ENCODE results near the gene RBM38.

RBM38 gene

DNA sequence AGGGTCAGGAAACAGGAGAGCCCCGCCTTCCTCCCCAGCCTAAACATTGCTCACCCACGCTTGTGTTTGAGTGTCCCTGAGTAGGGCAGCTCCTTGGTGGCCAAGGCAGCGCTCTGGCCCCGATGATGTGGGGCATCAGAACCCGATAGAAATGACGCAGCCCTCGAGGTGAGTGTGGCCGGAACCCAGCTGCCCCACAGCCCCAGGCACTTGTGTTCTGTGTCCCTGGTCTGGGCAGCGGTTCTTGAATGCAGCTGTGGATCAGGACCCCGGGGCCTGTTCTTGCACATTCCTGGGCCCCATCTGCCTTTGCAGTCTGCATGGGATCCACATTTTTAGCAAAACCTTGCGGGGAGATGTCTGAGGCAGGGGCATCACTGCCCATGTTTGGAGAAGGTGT is 12.8 kb downstream of the RBM38 start:
- no peak for DNase-seq (ENCODE audit: low spot score)

DNA sequence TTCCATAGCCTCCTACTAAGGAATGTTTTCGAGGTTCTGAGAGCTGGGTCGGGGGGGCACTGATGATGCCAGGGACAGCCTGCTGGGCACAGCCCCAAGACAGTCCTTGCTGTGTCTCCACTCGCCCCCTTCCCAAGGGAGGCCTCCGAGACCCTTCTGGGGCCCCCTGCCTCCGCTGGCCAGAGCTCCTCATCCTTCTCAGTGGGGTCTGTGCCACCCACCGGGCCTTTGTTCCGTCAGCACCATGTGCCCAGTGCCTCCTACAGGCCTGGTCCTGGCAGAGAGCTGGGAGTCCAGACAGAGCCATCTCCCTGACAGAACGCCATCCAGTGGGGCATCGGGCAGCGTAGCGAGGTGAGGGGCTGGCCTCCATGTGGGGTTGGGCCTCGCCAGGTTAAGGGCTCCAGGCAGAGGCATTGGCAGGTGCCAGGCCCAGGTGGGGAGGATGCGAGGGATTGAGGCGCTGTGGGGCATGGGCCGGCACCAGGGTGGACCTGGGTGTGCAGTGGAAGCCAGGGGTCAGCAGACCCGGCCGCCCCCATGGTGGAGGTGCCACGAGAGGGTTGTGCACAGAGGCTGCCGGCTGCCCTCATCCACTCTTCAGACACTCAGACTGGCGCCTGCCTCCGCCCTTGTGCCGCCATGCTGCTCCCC is 13.3 kb downstream of the RBM38 start:
- DNase-seq (ENCODE audit: low spot score): no peak

DNA sequence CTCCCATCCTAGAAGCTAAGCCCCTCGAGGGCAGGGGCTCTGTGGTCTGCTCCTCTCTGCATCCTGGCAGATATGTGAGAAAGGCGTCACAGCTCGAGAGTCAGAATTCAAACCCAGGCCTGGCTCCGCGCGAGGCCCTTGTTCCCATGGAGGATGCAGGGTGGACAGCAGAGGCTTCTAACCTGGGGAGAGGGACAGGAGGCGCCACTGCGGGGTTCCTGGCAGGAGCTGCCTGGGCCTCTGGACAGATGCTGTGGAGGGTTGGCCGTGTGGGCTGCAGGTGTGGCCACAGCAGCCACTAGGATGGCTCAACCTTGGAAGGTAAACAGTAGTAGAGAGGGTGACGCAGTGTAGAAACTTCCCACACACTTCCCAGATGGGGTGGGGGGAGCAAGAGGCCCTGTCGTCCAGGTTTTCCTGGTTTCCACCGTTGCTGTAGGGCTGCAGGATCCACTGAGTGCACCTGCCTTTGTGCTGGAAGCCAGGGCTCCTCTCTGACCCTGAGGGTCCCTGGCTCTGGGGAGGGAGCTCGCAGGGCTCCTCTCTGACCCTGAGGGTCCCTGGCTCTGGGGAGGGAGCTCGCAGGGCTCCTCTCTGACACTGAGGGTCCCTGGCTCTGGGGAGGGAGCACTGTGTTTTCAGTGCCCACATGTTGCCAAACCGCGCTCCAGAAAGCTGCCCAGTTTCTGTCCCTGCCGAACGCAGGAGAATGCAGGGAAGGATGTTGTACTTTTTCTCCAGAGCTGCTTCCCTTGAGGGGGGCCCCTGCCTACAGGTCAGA is 14.2 kb downstream of the RBM38 start:
- DNase-seq (ENCODE audit: low spot score): no peak

DNA sequence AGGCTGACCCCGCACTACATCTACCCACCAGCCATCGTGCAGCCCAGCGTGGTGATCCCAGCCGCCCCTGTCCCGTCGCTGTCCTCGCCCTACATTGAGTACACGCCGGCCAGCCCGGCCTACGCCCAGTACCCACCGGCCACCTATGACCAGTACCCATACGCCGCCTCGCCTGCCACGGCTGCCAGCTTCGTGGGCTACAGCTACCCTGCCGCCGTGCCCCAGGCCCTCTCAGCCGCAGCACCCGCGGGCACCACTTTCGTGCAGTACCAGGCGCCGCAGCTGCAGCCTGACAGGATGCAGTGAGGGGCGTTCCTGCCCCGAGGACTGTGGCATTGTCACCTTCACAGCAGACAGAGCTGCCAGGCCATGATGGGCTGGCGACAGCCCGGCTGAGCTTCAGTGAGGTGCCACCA is 16.4 kb downstream of the RBM38 start:
- no peak for DNase-seq (ENCODE audit: low spot score)

DNA sequence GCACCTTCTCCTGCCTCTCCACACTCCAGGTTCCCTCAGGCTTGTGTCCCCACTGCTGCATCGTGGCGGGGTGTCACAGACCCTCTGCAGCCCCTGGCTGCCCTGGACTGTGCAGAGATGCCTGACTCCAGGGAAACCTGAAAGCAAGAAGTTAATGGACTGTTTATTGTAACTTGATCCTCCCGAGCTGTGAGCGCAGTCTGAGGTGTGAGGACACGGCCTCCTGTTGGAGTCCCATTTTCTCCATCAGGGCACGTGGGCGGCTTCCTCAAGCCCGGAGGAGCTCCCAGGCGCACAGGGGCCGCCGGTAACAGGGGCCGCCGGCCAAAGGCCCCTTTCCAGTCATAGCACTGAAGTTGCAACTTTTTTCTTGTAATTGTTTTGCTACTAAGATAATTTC is 16.9 kb downstream of the RBM38 start:
- DNase-seq (ENCODE audit: low spot score): no peak

DNA sequence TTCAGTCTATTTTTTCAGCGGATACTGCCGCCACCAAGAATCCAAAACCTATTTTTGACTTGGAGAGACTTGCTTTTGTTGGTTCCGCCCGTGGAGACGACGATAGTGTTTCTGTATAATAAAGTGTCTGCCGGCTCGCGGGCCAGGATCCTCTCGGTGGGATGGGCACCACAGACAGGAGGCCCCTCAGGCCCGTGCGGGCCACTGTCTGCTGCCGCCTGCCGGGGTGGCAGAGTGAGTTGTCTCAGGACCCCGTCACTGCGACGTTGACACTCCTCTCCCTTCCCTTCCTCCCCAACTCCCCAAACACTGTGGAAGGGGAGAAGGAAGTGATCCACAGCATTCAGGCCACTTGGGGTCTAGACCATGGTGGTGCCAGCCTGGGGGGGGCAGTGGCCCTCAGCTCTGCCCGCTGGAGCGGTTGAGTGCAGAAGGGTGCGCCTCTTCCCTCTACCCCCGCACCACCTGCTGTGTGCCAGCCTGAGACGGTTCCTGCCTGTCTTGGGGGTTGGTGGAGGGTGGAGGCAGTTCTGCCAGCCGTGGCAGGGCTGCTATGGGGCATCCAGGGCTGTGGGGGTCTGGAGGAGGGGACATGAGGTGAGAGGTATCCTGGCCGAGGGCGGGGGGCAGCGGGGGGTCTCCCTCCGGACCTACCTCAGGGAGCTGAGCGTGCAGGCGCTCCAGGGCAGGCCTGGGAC is 17.5 kb downstream of the RBM38 start:
- no peak for DNase-seq (ENCODE audit: low spot score)

DNA sequence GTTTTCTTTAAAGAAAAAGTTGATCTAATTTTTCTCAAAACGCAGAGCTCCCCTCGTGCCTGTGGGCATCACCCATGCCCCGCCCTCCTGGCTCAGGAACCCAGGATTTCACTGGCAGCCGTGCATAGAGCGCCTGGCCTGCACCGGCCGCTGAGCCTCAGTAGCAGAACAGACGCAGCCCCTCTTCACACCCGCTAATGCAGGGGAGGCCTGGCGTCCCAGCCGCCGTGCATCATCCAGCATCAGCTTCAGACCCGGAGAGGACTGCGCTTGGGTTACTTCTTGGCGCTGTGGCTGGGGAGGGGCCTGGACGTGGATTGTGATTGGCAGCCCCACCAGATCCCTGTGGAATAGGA is 18.1 kb downstream of the RBM38 start:
- DNase-seq (ENCODE audit: low spot score): no peak

DNA sequence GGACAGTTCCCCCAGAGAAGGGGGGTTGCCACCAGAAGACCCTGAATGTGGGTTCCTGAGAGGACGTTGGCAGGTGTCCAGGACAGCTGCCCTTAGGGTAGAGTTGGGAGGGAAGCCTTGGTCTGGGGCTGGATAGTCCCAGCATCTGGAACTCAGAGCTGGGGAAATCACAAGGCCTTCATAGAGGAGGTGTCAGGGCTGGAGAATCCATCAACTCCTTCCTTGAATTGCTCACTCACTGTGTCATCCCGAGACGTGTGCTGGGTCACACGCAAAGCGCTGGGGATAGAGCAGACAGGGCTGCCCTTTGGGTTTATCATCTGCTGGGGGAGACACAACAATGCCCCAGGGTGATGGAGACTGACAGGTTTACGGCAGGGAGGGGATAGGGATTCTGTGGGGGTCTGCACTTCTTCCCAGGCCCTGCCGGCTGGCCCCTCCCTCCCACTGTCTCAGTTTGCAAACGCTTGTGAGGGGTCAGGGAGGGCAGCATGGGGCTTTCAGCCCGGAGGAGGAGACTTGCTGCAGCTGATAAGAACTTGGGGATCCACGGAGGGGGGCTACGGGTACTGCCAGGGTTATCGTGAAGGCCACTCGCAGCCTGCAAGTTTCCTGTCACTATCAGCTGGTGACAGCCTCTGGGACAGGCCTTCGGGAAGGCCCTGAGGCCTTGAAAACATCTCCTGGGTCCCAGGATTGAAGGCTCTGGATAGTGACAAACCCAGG is 18.6 kb downstream of the RBM38 start:
- DNase-seq (ENCODE audit: low spot score): no peak

DNA sequence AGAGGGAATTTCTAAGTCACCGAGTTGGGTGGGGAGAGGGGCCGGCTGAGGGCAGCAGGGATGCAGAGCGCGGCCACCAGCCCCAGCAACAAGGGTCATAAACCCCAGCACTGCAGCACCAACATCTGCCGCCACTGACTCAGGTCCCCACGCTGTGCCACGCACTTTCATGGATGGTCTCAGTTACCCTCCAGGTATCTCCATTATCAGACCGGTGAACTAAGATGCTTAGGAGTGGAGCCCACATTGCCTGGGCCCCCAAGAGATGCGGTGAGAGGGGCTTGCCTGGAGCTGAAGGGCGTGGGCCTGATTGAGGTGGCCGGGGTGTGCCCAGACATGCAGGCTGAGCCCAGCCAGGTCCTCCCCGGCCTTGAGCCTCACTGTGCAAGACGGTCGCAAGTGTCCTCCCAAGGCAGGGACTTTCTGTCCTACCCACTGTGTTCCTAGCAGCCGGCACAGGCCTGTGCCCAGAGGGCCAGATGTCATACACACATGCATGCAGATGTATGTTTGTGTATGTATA is 19.3 kb downstream of the RBM38 start:
- DNase-seq (ENCODE audit: low spot score): no peak

DNA sequence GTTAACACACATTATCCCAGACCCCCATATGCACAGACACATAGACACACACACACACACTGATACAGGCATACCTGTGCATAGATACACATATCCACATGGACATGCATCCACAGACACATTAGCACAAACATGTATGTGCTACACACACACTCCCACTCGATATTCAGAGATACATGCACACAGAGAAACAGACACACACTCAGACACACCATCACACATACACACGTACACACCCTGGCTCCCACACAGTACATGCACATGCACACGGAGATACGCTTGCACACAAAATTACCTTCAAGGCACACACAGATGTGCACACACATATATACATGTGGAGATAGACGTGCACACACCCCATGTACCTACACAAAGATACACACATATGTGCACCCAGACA is 19.7 kb downstream of the RBM38 start:
- no peak for DNase-seq (ENCODE audit: low spot score)

DNA sequence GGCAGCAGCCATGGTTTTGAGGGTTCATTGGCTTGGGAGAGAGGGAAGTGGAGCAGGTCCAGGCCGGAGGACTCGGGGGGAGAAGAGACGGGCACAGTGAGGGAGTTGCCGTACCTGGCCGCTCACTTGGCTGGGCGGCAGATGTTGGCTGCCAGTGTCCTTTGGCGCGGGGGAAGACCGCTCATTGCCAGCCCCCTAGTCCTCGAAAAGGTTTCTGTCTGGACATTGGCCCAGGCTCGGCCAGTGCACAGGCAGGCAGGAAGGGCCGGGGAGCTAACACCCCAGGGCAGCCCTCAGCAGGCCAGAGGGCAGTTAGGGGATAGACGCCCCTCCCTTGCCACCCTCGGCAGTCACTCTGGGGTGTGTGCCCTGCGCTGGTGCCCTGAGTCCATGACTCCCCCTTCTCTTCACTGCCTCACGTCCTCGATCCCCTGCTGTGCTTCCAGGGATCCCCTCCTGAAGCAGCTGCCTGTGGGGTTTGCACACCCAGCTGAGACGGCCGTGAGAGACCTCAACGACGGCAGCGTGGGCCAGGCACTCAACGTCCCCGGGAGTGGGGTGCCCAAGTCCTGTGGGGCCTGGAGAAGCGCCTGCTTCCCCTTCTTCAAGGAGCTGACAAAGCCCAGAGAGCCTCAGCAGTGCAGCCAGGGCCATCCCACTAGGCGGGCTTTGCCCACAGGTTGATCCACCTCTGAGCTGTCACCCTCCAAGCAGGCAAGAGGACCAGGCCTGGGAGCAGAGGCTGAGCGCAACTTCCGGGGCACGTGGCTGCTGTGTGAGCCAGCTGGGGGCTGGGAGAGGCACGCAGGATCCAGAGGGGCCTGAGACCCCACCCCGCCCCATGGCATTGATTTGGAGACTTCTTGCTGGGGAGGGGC is 20.4 kb downstream of the RBM38 start:
- no peak for DNase-seq (ENCODE audit: low spot score)

DNA sequence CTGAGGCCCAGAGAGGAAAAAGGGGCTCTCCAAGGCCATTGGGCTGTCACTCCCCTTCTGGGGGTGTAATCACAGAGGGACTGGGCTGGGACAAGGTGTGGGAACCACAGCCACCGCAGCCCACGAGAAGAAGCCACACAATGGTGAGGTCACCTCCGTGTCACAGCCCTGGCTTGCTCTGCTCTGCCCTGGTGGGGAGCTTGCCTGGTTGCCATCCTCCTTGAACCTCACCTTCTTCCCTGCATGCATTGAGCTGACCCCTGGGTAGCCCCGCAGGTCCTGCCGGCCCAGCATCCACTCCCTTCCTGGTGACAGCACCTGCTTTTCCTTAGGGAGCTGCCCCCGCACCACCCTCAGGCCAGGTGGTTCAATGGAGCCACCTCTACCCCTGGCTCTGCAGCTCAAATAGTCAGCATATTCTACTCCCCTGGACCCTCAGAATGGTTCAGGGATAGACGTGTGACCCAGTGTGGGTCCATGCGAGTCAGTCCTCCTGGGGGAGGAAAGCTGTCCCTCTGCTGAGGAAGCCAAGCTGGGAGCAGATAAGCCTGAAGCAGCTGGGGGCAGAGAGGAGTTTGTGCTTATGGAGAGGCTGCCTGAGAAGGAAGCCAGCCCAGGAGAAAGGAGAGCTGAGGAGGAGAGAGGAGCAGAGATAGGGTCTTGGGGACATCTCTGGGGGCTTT is 21.3 kb downstream of the RBM38 start:
- no peak for DNase-seq (ENCODE audit: low spot score)

DNA sequence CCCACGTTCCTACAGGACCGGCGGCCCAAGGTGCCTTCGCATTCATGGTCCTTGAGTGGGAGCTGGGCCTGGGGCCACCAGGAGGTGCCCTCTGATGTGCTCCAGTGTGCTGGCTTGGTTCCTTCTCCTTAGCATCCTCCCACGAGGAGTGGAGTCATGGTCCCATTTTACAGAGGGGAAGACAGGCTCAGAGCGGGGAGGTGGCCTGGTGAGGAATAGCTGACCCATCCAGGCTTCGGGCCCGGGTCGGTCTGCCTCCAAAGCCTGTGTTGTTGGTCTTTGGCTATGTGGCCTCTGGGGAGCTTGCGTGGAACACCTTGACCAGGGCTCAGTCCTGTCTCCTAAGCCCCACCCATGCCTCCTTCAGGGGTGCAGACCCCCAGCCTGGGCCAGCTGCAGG is 22.8 kb downstream of the RBM38 start:
- DNase-seq (ENCODE audit: low spot score): no peak

DNA sequence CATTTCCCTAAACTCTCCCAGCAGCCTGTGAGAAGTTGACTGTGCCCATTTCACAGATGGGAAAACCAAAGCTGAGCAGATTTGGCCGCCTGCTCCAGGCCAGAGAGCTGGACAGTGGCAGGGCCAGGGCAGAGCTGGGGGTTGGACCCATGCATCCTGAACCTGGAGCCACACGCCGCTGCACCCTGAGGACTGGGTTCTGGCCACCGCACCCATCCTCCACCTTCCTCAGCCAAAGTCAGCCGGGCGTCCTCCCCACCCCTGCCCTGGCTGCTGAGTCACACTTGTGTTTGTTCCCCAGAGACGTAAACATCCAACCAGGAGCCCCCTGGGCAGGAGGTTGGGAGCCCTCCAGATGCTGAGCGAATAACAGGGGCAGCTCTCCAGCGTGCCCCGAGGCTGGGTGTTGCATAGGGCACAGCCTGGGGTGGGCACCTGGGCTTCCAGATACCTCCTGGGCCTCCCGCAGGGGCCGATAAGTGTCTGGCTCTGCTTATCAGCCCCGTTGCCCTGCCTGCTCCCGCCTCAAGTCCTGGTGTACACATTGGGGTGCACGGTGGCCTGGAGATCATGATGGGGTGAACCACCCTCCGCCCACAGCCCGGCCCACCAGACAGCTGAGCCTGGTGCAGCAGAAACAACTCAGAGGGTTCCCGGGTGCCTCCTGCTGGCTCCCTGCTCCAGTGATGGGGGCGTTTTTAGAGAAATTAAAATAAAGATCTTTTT is 23.8 kb downstream of the RBM38 start:
- no peak for DNase-seq (ENCODE audit: low spot score)

DNA sequence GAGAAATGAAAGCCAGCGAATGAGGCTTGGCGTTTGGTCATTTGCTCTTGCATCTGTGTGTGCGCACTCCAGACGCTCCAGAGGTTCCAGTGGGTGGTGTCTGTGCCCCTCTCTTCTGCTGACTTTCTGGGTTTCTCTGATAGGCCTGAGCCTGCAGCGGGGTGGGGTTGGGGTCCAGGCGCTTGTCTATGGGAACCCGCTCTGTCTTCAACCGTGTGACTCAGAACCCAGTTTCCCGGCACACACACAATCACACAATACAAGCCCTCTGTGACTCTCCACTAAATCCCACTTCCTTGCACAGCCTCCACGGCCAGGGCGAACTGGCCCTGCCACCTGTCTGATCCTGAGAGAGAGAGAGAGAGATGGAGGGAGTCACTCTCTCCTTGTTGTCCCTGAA is 24.6 kb downstream of the RBM38 start:
- DNase-seq (ENCODE audit: low spot score): no peak

DNA sequence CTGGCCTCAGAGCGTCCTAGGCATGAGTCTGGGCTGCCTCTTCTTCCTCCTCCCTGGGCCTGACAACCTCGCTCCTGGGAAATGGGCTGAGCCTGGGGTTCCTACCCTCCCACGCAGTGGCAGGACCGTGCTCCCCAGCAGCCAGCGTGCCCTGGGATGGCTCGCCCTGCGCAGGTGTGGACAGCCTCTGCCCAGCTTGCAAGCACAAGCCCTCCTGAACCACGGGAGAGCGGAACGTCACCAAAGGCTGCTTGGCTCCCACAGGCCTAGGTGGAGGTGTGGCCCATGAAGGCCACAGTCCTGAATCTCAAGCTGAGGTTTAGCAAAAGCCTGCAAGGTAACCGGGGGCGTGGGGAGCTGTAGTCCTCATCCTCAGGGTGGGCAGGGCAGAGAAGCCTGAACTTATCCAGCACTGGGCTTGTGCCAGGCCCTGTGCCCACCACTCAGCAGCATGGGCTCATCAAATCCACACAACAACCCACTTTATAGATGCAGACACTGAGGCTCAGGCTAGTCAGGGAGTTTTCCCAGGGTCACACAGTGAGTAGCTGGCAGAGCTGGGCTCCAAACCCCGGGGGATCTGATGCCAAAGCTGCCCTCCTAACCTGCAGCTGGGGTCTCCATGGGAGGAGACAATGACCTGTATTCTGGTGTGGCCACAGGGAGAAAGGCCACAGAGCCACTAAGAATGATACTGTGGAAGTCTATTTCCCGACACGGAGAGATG is 25.3 kb downstream of the RBM38 start:
- DNase-seq (ENCODE audit: low spot score): no peak

DNA sequence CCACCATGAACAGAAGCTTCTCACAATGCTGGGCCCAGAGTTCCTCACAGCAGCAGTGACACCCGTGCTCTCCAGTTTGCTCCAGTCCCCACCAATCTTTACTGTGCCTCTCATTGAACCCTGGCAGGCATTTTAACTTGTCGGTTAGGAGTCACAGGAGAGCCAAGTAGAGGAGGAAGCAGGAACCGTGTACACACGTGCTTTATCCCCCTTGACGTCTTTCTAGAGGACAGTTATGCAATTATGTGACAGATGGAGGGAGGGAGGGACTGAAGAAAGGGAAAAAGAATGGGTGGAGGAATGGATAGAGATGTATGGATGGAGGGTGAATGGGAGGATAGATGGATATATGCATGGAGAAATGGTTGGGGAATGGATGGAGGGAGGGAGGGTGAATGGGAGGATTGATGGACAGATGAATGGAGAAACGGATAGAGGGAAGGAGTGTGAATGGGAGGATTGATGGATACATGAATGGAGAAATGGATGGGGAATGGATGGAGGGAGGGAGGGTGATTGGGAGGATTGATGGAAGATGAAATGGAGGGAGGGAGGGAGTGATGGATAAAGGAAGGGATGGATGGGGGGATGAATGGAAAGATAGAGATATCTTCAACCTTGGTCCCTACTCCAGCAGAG is 26.0 kb downstream of the RBM38 start:
- DNase-seq (ENCODE audit: low spot score): no peak

DNA sequence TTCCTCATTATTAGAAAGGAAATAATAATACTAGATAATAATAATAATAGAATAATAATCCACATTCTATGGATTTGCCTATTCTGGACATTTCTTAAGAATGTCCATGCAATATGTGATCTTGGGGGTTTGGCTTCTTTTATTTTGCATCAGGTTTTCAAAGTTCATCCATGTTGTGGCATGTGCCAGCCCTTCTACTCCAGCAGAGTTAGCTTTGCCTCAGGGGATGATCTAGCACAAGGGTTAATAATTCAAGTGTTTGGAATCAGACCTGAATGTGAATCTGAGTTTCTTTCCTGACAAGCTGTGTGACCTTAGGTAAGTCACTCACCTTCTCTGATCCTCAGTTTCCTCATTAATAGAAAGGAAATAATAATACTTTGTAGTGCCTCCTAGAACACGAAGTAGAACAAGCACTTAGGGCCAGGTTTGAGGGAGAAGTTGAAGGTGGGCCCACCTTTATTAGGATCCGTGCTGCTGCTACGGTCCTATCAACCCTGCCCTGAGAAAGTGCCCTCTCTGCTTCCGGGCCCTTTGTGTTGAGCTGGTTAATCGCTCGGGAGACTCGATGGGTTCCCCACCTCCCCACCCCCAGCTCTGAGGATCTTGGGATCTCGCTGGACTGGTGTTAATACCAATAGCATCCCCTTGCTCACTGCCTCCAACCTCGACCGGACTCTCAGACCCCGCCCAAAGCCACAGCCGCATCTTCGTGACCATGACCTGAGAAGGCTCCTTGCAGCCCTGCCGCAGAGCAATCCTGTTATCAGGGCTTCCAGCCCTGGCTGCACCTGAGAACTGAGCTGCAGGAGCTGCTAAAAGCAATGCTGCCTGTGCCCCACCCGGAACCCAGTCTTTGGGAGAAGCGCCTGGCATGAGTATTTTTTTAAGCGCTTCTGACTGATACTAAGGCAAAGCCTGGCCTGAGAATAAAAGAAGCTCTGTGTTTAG is 26.9 kb downstream of the RBM38 start:
- no peak for DNase-seq (ENCODE audit: low spot score)

All from CD4-positive, alpha-beta T cell treated with Interleukin-6 at 100 ng/mL for 8 hours (primary cell).